ENCODE measurements around the gene LAMA3.

- TF ChIP-seq MTA3 (IDR thresholded peaks at IDR 0.05; ENCODE audit: borderline replicate concordance, low read length) (no peak), ESRRA (IDR thresholded peaks at IDR 0.05; ENCODE audit: low read length) (no peak), YBX1 (IDR thresholded peaks at IDR 0.05) (no peak)
- TF ChIP-seq, protein P1, sequence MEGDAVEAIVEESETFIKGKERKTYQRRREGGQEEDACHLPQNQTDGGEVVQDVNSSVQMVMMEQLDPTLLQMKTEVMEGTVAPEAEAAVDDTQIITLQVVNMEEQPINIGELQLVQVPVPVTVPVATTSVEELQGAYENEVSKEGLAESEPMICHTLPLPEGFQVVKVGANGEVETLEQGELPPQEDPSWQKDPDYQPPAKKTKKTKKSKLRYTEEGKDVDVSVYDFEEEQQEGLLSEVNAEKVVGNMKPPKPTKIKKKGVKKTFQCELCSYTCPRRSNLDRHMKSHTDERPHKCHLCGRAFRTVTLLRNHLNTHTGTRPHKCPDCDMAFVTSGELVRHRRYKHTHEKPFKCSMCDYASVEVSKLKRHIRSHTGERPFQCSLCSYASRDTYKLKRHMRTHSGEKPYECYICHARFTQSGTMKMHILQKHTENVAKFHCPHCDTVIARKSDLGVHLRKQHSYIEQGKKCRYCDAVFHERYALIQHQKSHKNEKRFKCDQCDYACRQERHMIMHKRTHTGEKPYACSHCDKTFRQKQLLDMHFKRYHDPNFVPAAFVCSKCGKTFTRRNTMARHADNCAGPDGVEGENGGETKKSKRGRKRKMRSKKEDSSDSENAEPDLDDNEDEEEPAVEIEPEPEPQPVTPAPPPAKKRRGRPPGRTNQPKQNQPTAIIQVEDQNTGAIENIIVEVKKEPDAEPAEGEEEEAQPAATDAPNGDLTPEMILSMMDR (IDR thresholded peaks at IDR 0.05 in 2 of 3, conservative IDR thresholded peaks at IDR 0.05 in 1 of 3; ENCODE audit: control insufficient read depth in 2 of 3, extremely low read depth in 1 of 3, insufficient read depth in 1 of 3, low read depth in 3 of 3, low read length in 3 of 3) = no peak
These were observed 199.6 kb downstream of the LAMA3 start for GRCh38 chr18:23888881-23889280.

Measured in GM12878 (cell line).